Thyroid gland (tissue), 4 donors: Measurements from ENCODE around the gene RHPN2. TPM values are rescaled to one million over a fixed set of nuclear protein-coding genes. Genes with fewer than 3 reads are reported as not detected.
"Not testable (repeated sequence)": the region's sequence is repeated elsewhere in the genome, so short reads cannot be mapped to it uniquely, and the experiment has no call there.

Experiments
- DNase-seq, 2 donors: peaks; one replicate each; pipeline ENCODE4 v3.0.0-alpha.2; 2019
- H3K27ac ChIP-seq, 3 donors: fragments of 200-600 bp; sonication (generic); 1 replicate in 2 of 3; 2 replicates in 1 of 3; pipeline ENCODE4 v1.5.1; 2016 to 2019; ENCODE audit warnings: mild to moderate bottlenecking in 1 of 3, moderate library complexity in 1 of 3
- H3K27me3 ChIP-seq: fragments of 200-600 bp; sonication (generic); one replicate; pipeline ENCODE4 v1.5.1; 2019
- H3K36me3 ChIP-seq, 2 donors: fragments of 200-600 bp; sonication (generic); one replicate each; pipeline ENCODE4 v1.5.1; 2016 to 2019
- H3K4me1 ChIP-seq, 2 donors: fragments of 200-600 bp; sonication (generic); one replicate each; pipeline ENCODE4 v1.5.1; 2017 to 2019
- H3K4me3 ChIP-seq, 3 donors: fragments of 200-600 bp; sonication (generic); replicated peaks in 1 of 3; 1 replicate in 2 of 3; 2 replicates in 1 of 3; pipeline ENCODE4 v1.5.1; 2016; ENCODE audit warnings: mild to moderate bottlenecking in 1 of 3
- H3K9me3 ChIP-seq: fragments of 200-600 bp; sonication (generic); one replicate; pipeline ENCODE4 v1.5.1; 2017
- POLR2A ChIP-seq, 2 donors: fragments of 450-650 bp; IDR thresholded peaks; one replicate each; pipeline ENCODE4 v1.6.1; 2017; ENCODE audit warnings: antibody characterized with exemption in 2 of 2, mild to moderate bottlenecking in 2 of 2, moderate library complexity in 1 of 2
- WGBS, 2 donors: methylation state at CpG; one replicate each; pipeline ENCODE4 v1.1.5; 2017; 5-methylcytosine and 5-hydroxymethylcytosine counted together
- intact Hi-C: fragments of 100-400 bp; cut with DNase I; formaldehyde crosslinking; loops from one replicate; pipeline ENCODE4 v1.15.1; 2023
- total RNA-seq, 4 donors: library from RNA; depleted of rRNA; stranded (reverse); fragments of >200 nt; gene quantifications; one replicate each; pipeline ENCODE4 v1.2.3, GENCODE V29; 2016
- TF ChIP-seq, protein P1 (sequence below), 6 experiments: fragments of 200-600 bp in 3 of 6; fragments of 450-650 bp in 3 of 6; sonication (generic) in 3 of 6; IDR thresholded peaks; one replicate each; pipeline ENCODE4 v1.5.1; 2016 to 2019; ENCODE audit warnings: antibody characterized with exemption in 6 of 6, mild to moderate bottlenecking in 2 of 6, inconsistent platforms in 1 of 6, moderate library complexity in 1 of 6

RHPN2 gene
- total RNA-seq, 4 donors from 2014 or later: 11.2 to 16.9 (median 13.9) TPM

DNA sequence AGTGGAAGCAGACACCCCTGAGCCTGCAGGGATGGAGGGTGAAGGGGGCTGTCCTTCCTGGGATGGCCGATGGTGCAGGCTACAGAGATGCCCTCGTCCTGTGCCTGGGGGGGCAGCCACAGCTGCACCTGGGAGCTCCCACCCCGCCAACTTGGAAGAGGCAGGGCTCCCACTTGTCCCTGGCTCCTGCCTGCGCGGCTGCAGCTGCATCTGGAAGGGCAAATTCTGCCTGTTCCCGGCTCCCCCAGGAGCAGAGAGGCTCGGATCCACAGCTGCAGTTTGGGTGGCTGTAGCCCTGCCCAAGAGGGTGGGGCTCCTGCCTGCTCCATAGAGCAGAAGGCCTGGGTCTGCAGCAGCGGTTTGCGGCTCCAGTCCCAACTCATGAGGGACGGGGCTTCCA, 95.1 kb downstream of the RHPN2 start:
- intact Hi-C loops: no loop called here
- DNase-seq: no peak
- no peaks in the 10 kb centered on the region for H3K27me3 ChIP-seq
- peaks cover 7 to 10% of the 10 kb centered on the region in 2 donors for H3K4me1 ChIP-seq
- no peak overlapping the region for H3K4me3 ChIP-seq
- no peak overlapping the region for H3K27ac ChIP-seq
- TF ChIP-seq, protein P1, sequence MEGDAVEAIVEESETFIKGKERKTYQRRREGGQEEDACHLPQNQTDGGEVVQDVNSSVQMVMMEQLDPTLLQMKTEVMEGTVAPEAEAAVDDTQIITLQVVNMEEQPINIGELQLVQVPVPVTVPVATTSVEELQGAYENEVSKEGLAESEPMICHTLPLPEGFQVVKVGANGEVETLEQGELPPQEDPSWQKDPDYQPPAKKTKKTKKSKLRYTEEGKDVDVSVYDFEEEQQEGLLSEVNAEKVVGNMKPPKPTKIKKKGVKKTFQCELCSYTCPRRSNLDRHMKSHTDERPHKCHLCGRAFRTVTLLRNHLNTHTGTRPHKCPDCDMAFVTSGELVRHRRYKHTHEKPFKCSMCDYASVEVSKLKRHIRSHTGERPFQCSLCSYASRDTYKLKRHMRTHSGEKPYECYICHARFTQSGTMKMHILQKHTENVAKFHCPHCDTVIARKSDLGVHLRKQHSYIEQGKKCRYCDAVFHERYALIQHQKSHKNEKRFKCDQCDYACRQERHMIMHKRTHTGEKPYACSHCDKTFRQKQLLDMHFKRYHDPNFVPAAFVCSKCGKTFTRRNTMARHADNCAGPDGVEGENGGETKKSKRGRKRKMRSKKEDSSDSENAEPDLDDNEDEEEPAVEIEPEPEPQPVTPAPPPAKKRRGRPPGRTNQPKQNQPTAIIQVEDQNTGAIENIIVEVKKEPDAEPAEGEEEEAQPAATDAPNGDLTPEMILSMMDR (IDR thresholded peaks at IDR 0.05): no peak
- no peak for TF ChIP-seq POLR2A (IDR thresholded peaks at IDR 0.05)
- 93 to 100% methylated on average over 1 to 5 of the region's 10 CpGs for WGBS, 2 donors
- no peaks in the 10 kb centered on the region for H3K9me3 ChIP-seq
- peaks cover 0 to 9% of the 10 kb centered on the region in 2 donors for H3K36me3 ChIP-seq

DNA sequence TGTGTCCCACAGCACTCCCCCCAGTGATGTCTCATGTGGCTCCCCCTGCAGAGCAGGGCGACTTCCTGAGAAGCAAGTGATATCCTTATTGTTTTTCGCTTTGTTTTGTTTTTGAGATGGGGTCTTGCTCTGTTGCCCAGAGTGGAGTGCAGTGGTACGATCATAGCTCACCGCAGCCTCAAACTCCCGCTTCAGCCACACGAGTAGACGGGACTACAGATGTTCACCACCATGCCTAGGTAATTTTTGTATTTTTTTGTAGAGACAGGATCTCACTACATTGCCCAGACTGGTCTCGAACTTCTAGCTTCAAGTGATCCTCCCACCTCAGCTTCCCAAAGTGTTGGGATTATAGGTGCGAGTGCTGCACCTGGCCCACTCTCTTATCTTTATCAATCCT, 97.9 kb downstream of the RHPN2 start:
- WGBS, 2 donors: 93 to 96% methylated on average over 9 of the region's 9 CpGs
- H3K9me3 ChIP-seq: no peaks in the 10 kb centered on the region
- intact Hi-C loops: no loop called here
- peaks cover 7 to 10% of the 10 kb centered on the region in 2 donors for H3K4me1 ChIP-seq
- TF ChIP-seq, protein P1 (IDR thresholded peaks at IDR 0.05): no peak
- no peak for TF ChIP-seq POLR2A (IDR thresholded peaks at IDR 0.05)
- H3K4me3 ChIP-seq: no peak overlapping the region
- no peaks in the 10 kb centered on the region for H3K27me3 ChIP-seq
- no peak overlapping the region for H3K27ac ChIP-seq
- peaks cover 0 to 17% of the 10 kb centered on the region in 2 donors for H3K36me3 ChIP-seq
- no peak for DNase-seq

DNA sequence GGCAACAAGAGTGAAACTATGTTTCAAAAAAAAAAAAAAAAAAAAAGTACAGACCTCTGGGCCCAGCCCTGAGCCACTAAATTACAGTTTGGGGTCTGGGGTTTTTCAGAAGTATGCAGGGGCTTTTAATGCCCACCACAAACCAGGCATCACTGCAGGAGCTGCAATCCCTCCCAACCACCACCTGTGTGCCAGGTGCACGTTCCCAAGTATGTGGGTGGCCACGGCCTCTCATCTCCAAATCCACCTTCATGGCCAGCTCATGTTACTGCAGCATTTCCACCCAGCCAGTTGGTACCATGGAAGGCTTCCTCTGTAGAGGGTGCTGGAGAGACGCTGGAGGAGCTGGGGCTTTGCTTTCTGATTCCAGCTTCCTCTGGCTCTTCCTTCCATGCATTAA, 119.4 kb downstream of the RHPN2 start:
- WGBS, 2 donors: 74 to 90% methylated on average over 3 of the region's 3 CpGs
- H3K27ac ChIP-seq: no peak overlapping the region
- no peaks in the 10 kb centered on the region for H3K9me3 ChIP-seq
- no peak overlapping the region for H3K4me3 ChIP-seq
- peaks cover 32 to 59% of the 10 kb centered on the region in 2 donors for H3K36me3 ChIP-seq
- intact Hi-C loops: no loop called here
- DNase-seq: no peak
- no peaks in the 10 kb centered on the region for H3K27me3 ChIP-seq
- no peaks in the 10 kb centered on the region for H3K4me1 ChIP-seq
- TF ChIP-seq, protein P1 (IDR thresholded peaks at IDR 0.05): no peak
- TF ChIP-seq POLR2A (IDR thresholded peaks at IDR 0.05): no peak

DNA sequence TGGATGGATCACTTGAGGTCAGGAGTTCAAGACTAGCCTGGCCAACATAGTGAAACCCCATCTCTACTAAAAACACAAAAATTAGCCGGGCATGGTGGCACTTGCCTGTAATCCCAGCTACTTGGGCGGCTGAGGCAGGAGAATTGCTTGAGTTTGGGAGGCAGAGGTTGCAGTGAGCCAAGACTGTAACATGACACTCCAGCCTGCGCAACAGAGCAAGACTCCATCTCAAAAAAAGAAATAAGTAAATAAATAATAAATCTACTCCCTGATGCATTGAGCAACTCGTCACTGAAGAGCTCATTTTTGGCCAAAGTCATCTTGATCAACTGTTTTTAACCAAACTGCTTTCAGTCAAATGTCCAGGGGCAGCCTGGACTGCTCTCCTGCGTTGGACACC, 123.4 kb downstream of the RHPN2 start:
- intact Hi-C loops, H3K9me3 ChIP-seq, H3K27ac ChIP-seq, H3K4me1 ChIP-seq, H3K27me3 ChIP-seq, H3K4me3 ChIP-seq, DNase-seq: not testable (repeated sequence)
- 89 to 92% methylated on average over 5 of the region's 5 CpGs for WGBS, 2 donors
- peaks cover 9 to 49% of the 10 kb centered on the region in 2 donors for H3K36me3 ChIP-seq

DNA sequence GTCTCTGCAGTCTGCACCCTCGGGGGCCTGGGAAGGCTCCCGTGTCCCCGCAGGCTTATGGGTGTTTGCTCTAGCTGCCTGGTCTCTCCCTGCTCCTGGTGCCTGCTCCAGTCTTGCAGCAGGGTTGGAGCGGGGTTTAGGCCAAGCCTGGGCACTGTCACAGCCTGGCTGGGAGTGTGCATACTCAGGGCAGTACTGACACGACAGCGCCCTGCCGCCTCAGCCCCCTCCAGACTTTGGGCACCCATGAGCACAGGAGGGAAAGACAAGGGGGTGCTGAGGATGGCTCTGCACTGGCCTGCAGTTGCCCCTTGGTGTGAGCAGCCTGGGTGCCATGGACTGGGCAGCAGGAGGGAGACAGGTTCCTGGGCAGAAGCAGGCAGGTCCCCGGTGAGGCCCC, 128.6 kb downstream of the RHPN2 start:
- DNase-seq: no peak
- no peak overlapping the region for H3K27ac ChIP-seq
- no peaks in the 10 kb centered on the region for H3K4me1 ChIP-seq
- 98% methylated on average over 6 of the region's 8 CpGs; no CpG with 5 or more reads in 1 of the 2 donors for WGBS, 2 donors
- no peaks in the 10 kb centered on the region for H3K27me3 ChIP-seq
- TF ChIP-seq, protein P1 (IDR thresholded peaks at IDR 0.05): no peak
- no peak for TF ChIP-seq POLR2A (IDR thresholded peaks at IDR 0.05)
- intact Hi-C loops: no loop called here
- H3K36me3 ChIP-seq: peaks cover 0 to 28% of the 10 kb centered on the region in 2 donors
- H3K4me3 ChIP-seq: no peak overlapping the region
- no peaks in the 10 kb centered on the region for H3K9me3 ChIP-seq

DNA sequence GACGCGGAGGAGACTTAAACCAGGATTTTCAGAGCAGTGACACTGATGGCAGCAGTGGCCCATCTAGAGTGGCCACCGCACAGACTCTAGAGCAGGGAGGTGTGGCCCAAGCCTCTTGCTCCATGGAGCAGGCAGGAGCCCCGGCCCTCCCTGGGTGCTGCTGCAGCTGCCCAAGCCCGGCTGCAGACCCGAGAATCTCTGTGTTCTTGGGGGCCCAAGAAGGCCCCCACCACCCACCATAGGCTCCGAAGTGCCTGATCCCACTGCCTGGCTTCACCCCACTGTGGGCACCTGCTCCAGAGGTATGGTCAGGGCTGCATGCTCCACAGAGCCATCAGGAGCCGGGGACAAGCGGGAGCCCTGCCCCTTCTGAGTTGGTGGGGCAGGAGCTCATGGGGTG, 129.1 kb downstream of the RHPN2 start:
- intact Hi-C loops: no loop called here
- Histone ChIP-seq H3K27me3 (no peaks in the 10 kb centered on the region), H3K4me1 (no peaks in the 10 kb centered on the region), H3K9me3 (no peaks in the 10 kb centered on the region), H3K36me3 (peaks cover 0 to 32% of the 10 kb centered on the region in 2 donors), H3K27ac (no peak overlapping the region), H3K4me3 (no peak overlapping the region)
- TF ChIP-seq, protein P1 (IDR thresholded peaks at IDR 0.05): no peak
- no peak for TF ChIP-seq POLR2A (IDR thresholded peaks at IDR 0.05)
- no peak for DNase-seq
- 85 to 95% methylated on average over 7 of the region's 9 CpGs for WGBS, 2 donors
